GM20000 (cell line): ENCODE results near the gene ITPA.

Experiments
- DNase-seq: peaks from one replicate; pipeline ENCODE4 v3.0.0; 2012; ENCODE audit warnings: low spot score
- TF ChIP-seq, protein P1 (sequence below): IDR thresholded peaks from 2 replicates; pipeline ENCODE4 v1.5.1; 2012; ENCODE audit warnings: mild to moderate bottlenecking, control low read depth; ENCODE audit errors: extremely low read depth, missing control alignments

Gene ITPA

DNA sequence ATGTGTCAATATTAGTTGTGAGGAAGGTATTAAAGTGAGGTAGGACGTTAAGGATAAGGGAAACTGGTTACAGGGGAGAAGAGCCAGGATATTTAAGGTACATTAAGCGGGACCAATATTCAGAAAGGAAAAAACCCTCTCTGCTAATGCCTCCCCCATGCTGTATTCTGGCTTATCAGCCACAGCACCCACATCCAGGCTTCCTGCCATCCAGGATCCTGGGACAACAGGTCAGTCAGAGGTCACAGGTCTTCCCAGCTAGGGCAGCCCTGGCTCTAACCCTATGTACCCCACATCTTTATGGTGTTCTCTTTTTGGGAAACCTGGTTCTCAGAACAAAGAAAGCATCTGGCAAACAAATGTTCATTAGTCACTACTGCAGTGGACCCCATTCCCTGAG is 10.1 kb upstream of the ITPA start:
- TF ChIP-seq, protein P1, sequence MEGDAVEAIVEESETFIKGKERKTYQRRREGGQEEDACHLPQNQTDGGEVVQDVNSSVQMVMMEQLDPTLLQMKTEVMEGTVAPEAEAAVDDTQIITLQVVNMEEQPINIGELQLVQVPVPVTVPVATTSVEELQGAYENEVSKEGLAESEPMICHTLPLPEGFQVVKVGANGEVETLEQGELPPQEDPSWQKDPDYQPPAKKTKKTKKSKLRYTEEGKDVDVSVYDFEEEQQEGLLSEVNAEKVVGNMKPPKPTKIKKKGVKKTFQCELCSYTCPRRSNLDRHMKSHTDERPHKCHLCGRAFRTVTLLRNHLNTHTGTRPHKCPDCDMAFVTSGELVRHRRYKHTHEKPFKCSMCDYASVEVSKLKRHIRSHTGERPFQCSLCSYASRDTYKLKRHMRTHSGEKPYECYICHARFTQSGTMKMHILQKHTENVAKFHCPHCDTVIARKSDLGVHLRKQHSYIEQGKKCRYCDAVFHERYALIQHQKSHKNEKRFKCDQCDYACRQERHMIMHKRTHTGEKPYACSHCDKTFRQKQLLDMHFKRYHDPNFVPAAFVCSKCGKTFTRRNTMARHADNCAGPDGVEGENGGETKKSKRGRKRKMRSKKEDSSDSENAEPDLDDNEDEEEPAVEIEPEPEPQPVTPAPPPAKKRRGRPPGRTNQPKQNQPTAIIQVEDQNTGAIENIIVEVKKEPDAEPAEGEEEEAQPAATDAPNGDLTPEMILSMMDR = no peak
- DNase-seq = no peak

DNA sequence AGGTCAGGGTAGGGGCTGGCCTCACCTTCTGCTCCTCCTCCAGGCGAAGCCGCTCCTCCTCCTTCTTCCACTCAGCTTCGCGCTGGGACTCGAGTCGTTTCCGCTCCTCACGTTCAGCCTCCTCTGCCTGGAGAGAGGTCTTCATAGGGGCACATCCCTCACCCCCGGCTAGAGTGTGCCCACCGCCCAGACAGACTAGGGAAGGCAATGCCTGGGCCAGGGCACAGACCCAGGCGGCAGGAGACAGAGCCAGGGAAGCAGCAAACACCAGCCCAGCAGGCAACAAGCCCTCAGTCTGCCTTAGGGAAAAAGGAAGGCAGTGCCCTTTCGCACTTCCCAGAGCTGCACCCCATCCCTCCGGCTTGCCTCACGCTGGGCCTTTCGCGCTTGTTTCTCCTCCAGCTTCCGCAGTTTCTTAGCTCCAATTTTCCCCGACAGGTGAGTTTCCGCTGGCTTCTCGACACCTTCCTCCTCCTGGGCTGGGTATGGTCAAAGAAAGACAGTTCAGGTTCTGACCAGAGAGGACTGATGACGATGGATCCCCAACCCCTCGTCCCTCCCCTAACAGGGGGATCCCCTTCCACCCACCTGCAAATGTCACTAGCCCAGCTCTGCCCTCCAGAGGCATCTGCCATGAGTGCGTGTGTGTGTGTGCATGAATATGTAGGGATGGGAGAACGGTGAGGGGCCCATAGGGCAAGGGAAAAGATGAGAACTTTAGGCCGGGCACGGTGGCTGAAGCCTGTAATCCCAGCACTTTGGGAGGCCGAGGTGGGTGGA is 9.1 kb upstream of the ITPA start:
- TF ChIP-seq, protein P1 = peak; percentile 4
- DNase-seq = peak; percentile 52

DNA sequence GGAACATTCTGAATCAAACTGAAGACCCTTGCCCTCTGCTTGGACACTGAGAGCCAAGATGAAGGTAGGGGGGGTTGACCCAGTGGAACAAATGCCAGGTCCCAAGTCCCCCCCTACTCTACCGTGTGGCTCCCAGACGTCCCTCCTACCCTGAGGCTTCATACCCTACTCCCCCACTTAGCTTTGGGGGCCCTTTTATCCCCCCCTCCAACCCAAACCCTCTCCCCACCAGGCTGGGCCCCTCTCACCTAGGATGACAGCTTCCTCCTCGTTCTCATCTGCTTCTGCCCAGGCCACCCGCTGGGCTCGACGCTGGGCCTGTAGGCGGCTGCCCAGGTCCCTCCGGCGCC is 6.4 kb upstream of the ITPA start:
- TF ChIP-seq, protein P1 = no peak
- DNase-seq = no peak

DNA sequence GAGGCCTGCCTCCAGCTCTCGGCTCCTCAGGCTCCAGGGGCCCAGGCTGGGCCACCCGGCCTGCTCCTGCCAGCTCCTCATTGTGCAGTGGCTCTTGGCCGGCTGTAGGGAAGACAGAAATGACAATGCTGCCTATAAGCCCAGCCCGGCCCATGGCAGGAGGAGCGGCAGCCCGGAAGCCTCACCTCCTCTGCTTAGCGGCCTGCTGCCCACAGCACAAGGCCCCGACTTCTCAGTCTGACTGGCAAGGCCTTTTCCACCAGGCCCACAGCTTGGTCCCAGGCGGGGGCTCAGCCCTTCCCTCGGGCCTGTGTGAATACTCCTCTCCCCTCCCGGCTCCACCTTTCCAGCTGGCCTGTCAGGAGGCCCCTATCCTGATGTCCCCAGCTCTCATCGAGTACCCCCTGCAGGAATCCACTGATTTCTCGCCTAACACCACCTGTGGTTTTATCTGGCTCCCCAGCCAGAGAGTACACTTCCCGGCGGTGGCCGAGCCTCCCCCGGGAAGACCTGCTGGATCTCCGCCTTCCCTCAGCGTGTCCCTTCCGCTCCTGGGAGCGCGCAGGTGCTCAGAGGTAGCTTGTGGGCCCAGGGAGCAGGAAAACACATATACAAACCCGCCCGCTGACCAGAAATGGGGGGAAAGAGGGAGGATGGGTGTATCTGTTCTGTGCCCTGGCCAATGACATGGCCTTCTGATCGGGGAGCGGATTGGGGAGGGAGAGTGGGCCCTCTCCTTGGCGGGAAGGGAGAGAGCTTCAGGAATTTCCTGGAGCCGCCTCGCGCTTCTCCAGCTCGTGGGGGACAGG is 5.8 kb upstream of the ITPA start:
- TF ChIP-seq, protein P1 = no peak
- DNase-seq = peak; percentile 74

DNA sequence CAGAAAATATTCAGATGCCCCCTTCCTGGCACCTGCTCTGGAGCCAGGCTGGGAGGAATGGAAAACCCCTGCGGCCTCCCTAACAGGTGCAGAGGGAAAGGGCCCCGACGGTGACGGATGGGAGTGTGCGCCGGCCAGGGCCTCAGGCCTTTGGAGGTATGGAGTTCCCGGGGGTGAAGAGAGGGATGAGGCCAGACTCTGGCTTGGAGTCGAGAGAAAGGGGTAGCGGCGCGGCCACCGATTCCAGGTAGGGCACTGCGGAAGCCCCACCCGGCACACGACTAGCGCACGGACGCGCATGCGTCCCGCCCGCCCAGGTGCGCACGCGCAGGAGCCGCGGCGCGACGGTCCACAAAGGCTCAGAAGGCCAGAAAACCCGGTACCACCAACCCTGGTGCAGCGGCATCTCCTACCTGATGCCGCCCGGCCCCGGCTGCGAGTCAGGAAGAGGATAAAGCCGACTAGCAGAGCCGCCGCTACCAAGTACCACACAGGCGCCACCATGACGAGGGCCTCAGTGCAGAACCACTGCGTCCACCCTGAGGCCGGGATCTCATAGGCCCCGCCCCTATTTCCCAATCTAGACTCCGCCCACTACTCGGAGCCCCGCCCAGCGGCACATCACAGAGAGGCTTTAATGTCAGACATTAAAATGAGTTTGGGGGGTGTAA is 5.0 kb upstream of the ITPA start, which contains the start of gene DDRGK1:
TSS of gene DDRGK1 (minus strand) at position 559 of the 671 bp plus-strand sequence. CDS start at position 504, 55 bp downstream.
- peak; percentile 95 for DNase-seq
- TF ChIP-seq, protein P1 = no peak

DNA sequence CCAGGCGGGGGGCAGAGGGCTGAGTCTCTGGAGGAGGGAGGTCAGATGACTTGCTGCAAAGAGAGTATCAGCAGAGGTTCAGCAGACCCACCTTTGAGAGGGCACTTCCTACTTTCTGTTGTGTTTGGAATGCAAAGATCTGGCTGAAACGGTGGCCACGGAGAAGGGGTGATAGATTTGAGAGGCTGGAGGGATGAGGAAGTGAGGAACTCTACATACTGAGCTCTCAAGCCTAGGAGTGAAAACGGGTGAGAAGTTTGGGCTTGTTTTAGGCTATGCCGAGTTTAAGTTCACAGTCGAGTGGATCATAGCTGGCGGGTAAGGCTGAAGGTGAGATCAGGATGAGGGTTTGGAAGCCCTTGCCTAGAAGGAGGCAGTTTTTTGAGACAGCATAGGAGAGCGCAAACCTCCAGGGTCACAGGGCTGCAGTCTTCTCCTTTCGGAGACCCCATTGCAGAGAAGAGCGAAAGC is 477 bp upstream of the ITPA start:
- no peak for DNase-seq
- TF ChIP-seq, protein P1 = no peak
